Astrocyte (in vitro differentiated cells and primary cell): ENCODE results near the gene GBGT1. TPM values are rescaled to one million over a fixed set of nuclear protein-coding genes. Genes with fewer than 3 reads are reported as not detected.

Experiments
- DNase-seq: peaks from one replicate; pipeline ENCODE4 v3.0.0-alpha.2; 2010; ENCODE audit warnings: low read depth
- FAIRE-seq: peaks from 2 replicates; lab custom pipeline; 2011; peaks lifted over from hg19 to GRCh38; lab: Jason Lieb, UNC
- H2AFZ ChIP-seq: 2 replicates; pipeline ENCODE4 v1.6.0; 2012; ENCODE audit warnings: low read depth, low read length, inconsistent platforms
- H3K27ac ChIP-seq: 2 replicates; pipeline ENCODE4 v1.5.1; 2011; ENCODE audit warnings: low read depth, low read length, inconsistent platforms
- H3K27me3 ChIP-seq: 2 replicates; pipeline ENCODE4 v1.6.0; 2011; ENCODE audit warnings: low read length, inconsistent platforms; ENCODE audit not compliant: insufficient read depth
- H3K36me3 ChIP-seq: 2 replicates; pipeline ENCODE4 v1.5.1; 2011; ENCODE audit warnings: low read length, inconsistent platforms; ENCODE audit not compliant: insufficient read depth
- H3K4me1 ChIP-seq: 2 replicates; pipeline ENCODE4 v1.5.1; 2011; ENCODE audit warnings: low read length, inconsistent platforms; ENCODE audit not compliant: insufficient read depth
- H3K4me2 ChIP-seq: 2 replicates; pipeline ENCODE4 v1.6.0; 2012; ENCODE audit warnings: low read length, inconsistent platforms
- H3K4me3 ChIP-seq: 2 replicates; pipeline ENCODE4 v1.5.1; 2011; ENCODE audit warnings: low read depth, mild to moderate bottlenecking, low read length, inconsistent platforms; ENCODE audit not compliant: insufficient read depth
- H3K79me2 ChIP-seq: 2 replicates; pipeline ENCODE4 v1.6.0; 2012; ENCODE audit warnings: mild to moderate bottlenecking, low read length, inconsistent platforms; ENCODE audit not compliant: insufficient read depth
- H3K9ac ChIP-seq: 2 replicates; pipeline ENCODE4 v1.6.0; 2012; ENCODE audit warnings: mild to moderate bottlenecking, low read length, inconsistent platforms
- H3K9me3 ChIP-seq: 2 replicates; pipeline ENCODE4 v1.5.1; 2012; ENCODE audit warnings: low read depth, mild to moderate bottlenecking, low read length, inconsistent platforms; ENCODE audit not compliant: insufficient read depth
- H4K20me1 ChIP-seq: 2 replicates; pipeline ENCODE4 v1.6.0; 2012; ENCODE audit warnings: low read length, inconsistent platforms; ENCODE audit not compliant: insufficient read depth
- H3K27ac Mint-ChIP-seq: one replicate; pipeline ENCODE4 v1.8.0; 2021; ENCODE audit warnings: mild to moderate bottlenecking, mixed read lengths; ENCODE audit not compliant: unreplicated experiment
- H3K27me3 Mint-ChIP-seq: one replicate; pipeline ENCODE4 v1.8.0; 2021; ENCODE audit warnings: low read depth, mixed read lengths; ENCODE audit not compliant: unreplicated experiment
- H3K36me3 Mint-ChIP-seq: one replicate; pipeline ENCODE4 v1.8.0; 2021; ENCODE audit warnings: low read depth, mixed read lengths; ENCODE audit not compliant: unreplicated experiment
- H3K4me1 Mint-ChIP-seq: one replicate; pipeline ENCODE4 v1.8.0; 2021; ENCODE audit warnings: low read depth, mixed read lengths; ENCODE audit not compliant: unreplicated experiment
- H3K4me3 Mint-ChIP-seq: one replicate; pipeline ENCODE4 v1.8.0; 2021; ENCODE audit warnings: mild to moderate bottlenecking, moderate library complexity, mixed read lengths; ENCODE audit not compliant: unreplicated experiment
- H3K9me3 Mint-ChIP-seq: one replicate; pipeline ENCODE4 v1.8.0; 2021; ENCODE audit warnings: mild to moderate bottlenecking, mixed read lengths; ENCODE audit not compliant: unreplicated experiment
- CTCF ChIP-seq: IDR thresholded peaks from 2 replicates; pipeline ENCODE4 v1.5.1; 2011; ENCODE audit warnings: low read depth, mild to moderate bottlenecking, inconsistent platforms, low read length, moderate library complexity; ENCODE audit not compliant: insufficient read depth
- EZH2 ChIP-seq: IDR thresholded peaks from 2 replicates; pipeline ENCODE4 v1.6.1; 2012; ENCODE audit warnings: mild to moderate bottlenecking, low read length, inconsistent platforms; ENCODE audit not compliant: insufficient read depth
- total RNA-seq: library from RNA; stranded (reverse); gene quantifications from 2 replicates; pipeline ENCODE4 v1.2.1, GENCODE V29; 2021

The GBGT1 gene
- total RNA-seq, 1 donor from 2014 or later, result 8.5 TPM

- Mint-ChIP-seq H3K9me3 (no peaks in the 10 kb centered on the region), H3K27me3 (peaks cover 2% of the 10 kb centered on the region), H3K27ac (no peak overlapping the region), H3K4me3 (no peak overlapping the region), H3K36me3 (peaks cover 5% of the 10 kb centered on the region), H3K4me1 (no peaks in the 10 kb centered on the region)
- Histone ChIP-seq H2AFZ (no peak overlapping the region), H3K9me3 (no peaks in the 10 kb centered on the region), H3K4me3 (no peak overlapping the region), H3K27ac (no peak overlapping the region), H3K4me2 (no peak overlapping the region), H3K79me2 (no peaks in the 10 kb centered on the region), H3K36me3 (no peaks in the 10 kb centered on the region), H3K4me1 (no peaks in the 10 kb centered on the region), H4K20me1 (no peaks in the 10 kb centered on the region), H3K27me3 (no peaks in the 10 kb centered on the region), H3K9ac (no peak overlapping the region)
- no peak for TF ChIP-seq EZH2
- no peak for TF ChIP-seq CTCF
- DNase-seq, result no peak
- no peak for FAIRE-seq
These were observed 9.4 kb downstream of the GBGT1 start for GRCh38 chr9:133154097-133154989.

GRCh38 chr9:133153227-133154096 is 10.3 kb downstream of the GBGT1 start:
- H3K9ac ChIP-seq, result no peak overlapping the region
- Mint-ChIP-seq H3K4me1 (no peaks in the 10 kb centered on the region), H3K27ac (no peak overlapping the region), H3K27me3 (no peaks in the 10 kb centered on the region), H3K36me3 (peaks cover 5% of the 10 kb centered on the region), H3K4me3 (peak overlapping the region; percentile 20), H3K9me3 (no peaks in the 10 kb centered on the region)
- no peaks in the 10 kb centered on the region for H4K20me1 ChIP-seq
- H3K27me3 ChIP-seq, result no peaks in the 10 kb centered on the region
- no peaks in the 10 kb centered on the region for H3K9me3 ChIP-seq
- no peak for TF ChIP-seq EZH2
- no peak for TF ChIP-seq CTCF
- no peak overlapping the region for H3K27ac ChIP-seq
- H3K79me2 ChIP-seq, result no peaks in the 10 kb centered on the region
- peaks cover 3% of the 10 kb centered on the region for H3K4me1 ChIP-seq
- H2AFZ ChIP-seq, result peak overlapping the region; percentile 60
- H3K36me3 ChIP-seq, result no peaks in the 10 kb centered on the region
- no peak overlapping the region for H3K4me3 ChIP-seq
- no peak for DNase-seq
- no peak overlapping the region for H3K4me2 ChIP-seq
- FAIRE-seq, result no peak
